Activated CD8-positive, alpha-beta memory T cell treated with anti-CD3 and anti-CD28 coated beads, Interleukin-2, amount 50 U/mL, for 48 hours (primary cell): Measurements from ENCODE around the gene PADI3.

ENCODE experiments used
- DNase-seq: peaks from one replicate; pipeline ENCODE4 v3.0.0-alpha.2; 2020

The PADI3 gene

DNA sequence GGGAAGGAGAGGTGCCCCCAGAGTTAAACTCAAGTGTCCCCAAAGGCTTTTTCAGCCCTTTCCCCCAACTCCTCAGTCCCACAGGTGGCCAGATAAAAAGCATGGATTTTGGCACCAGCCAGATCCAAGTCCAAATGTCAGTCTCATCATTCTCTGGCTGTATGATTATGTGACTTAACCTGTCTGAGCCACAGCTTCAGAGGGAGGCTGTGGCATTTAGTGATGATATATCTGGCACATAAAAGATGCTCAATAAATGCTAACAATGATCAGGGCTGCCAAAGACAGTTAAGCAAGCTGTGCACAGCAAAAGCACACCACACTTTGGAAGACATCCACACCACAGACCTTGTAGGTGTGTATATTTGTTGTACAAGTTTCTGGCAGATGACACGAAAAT lies 5.6 kb upstream of the PADI3 start:
- no peak for DNase-seq

DNA sequence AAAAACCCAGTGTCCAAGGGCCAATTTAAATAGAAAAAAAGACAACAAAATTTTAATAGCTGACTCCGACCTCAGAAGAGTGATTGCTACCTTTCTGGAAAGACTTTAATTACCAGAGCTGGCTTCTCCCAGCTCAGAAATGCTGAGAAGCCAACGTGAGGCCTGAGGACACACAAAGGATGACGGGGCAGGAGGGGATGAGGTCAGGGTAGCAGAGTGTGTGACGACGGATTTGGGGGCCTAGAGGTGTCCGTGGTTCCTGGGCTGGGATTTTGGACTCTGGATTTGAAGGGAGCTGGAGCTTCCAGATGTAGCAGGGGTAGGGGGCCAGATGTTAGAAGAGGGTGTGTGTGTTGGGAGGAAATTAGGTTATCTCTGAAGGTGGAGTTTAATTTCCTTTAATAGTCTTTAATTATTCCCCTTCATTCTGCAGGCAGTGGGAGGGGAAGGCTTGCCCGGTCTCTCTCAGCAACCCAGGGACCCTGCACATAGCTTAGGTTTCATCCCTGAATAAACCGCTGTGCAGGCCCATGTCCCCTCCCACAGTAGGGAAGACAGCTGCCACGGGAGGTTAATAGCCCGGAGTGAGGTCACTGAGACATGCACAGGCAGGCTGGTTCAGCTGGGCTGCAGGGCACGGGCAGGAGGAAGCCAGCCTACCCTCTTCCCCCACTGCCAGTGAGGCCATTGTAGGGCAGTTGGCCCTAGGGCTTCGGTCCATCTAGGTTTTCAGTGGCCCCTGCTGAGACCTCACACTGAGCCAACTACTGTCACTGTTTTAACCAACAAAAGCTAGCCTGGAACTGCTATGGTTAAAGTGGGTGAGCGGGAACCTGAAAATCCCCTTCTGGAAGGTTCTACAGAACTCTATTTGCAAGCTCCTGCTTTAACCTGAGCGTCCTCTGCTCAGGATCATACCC lies 3.8 kb upstream of the PADI3 start:
- no peak for DNase-seq

DNA sequence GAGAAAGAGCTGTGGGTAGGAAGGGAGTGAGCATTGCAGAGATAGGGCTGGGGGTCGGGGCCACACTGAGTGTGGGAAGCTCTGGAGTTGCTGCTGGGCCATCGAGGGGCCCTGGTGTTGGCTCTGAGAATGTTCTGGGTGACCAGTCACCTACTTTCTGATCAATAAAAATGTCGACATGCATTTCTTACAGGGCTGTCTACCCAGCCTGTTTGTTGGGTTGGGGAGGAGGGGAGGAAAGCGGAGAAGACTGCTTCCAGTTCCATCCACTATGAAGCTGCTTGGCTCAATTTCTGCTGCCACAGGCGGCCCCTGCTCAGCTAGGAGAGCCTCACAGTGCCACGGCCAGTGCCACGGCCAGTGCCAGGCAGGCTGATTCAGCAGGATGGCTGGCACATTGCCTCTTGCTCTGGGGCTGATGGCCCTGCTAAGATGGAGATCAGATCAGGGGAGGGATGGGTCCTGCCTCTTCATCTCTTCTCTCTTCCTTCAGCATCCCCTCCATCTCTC lies 3.0 kb upstream of the PADI3 start:
- no peak for DNase-seq

DNA sequence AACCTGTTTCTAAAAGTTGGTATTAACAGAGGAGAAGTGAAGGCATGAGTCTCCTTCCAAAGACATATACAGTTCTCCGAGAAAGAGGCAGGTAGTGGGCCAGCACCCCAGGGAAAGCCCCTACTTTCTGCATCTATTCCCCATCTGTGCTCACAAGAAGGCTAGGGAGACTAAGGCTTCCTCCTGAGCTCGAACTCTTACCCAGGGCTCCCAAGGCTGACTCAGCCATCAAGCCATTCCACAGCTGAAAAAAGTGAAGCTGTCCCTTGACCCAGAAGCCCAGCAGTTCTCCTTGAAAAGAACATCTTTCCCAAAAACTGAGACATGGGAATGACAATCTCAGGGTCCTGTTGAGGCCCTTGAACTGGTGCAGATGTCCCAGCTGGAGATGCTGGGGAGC lies 1.9 kb upstream of the PADI3 start:
- DNase-seq = no peak

DNA sequence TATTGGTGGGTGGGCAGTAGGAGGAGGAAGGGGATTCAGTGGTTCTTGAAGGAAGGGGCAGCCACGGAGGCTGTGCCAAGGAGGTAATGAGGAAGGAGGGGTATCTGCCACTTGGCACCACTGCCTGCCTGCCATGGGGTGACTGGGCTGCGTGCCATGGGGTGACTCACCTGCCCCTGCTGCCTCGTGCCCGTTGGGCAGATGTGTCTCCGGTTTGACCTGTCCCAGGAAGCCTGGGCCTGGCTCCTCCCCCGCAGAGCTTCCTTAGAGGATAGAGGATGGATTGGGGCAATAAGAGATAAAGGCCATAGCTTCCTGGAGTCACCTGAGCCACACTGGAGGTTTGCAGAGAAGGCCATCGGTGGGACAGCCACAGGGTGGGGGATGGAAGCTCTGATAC lies 1.7 kb downstream of the PADI3 start:
- no peak for DNase-seq

DNA sequence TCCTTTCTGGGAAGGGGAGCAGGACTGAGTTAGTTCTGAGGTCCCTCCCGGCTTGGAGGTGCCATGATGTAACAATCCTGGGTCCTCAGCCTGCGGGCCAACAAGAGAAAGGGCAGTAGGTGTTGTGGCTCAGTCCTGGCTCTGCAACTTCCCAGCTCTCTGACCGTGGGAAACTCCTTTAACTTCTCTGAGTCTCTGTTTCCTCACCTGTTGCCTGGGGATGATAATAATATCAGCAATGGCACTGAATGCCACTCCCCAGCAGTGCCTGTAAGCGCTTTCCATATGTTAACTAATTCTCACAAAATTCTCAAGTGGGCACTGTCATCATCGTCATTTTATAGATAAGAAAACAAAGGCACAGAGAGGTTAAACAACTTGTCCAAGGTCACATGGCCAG lies 2.3 kb downstream of the PADI3 start:
- DNase-seq = no peak

DNA sequence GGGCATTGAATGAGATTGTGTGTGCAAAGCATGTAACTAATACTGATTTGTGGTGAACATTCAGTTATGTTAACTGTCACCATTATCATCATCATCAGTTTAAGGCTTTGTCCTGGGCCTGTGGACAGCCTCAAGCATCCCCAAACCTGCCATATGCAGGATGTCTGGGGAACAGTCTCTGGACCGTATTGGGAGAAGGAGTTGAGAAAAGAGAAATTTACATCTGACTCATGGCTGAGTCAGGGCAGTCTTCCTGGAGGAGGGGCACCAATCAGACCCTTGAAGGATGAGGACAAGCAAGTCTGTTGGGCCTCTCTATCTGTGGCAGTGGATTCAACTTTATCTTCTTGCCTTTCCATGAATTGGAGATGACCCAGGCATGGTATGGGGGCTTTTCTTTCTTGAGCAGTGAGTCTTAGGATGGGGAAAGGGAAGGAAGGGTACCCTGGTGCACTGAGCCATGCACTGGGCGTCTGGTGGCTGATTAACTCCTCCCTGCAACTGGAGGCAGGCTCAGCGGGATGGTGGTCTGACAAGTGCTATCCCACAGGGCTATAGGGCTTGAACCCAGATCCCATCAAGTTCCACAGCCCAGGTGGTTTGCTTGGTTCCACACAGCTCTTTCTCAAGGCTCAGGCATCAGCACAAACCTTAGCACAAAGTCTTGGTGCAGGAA lies 2.9 kb downstream of the PADI3 start:
- no peak for DNase-seq

DNA sequence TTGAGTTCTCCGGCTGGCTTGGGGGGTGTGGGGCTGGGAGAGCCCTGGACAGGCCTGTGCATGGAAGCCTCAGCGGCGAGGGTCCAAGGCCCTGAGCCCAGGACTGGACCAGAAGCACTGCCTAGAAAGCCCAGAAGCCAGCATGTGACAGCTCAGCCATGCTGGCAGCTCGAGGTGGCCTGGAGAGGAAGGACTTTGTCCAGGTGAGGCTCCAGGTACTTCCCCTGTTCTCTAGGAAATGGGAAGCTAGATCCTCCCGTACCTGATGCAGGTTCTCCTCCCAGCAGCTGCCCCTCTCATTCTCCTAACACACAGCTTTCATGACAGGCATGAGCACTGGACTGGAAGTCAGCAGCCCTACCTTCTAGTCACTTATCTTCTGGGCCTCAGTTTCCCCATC lies 6.4 kb downstream of the PADI3 start:
- DNase-seq = no peak

DNA sequence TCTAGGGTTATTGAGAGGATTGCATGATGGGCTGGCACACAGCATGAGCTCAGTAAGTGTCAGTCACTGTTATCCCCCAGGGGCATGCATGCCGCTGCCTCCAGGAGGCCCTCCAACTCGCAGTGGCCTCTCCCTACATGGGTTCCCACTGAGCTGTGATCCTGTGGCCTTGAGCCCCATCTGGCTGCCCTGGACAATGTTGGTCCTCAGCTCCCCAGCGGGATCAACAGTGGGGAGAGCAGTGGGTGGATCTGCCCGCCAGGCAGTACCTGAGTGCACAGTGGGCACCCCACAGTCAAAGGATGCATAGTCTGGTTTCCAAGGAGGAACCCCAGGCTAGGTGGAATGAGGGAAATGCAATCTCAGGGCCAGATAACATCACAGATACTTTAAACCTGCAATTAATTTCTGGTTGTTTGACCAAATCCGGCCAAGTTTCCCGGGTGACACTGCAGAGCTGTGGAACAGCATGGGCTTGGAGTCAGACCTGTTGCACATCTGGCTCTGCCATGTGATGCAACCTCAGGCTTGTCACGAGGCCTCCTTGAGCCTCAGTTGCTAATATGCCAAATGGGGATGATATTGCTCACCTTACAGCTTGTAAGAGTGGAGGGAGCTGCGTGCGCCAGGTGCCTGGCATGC lies 9.3 kb downstream of the PADI3 start:
- no peak for DNase-seq

DNA sequence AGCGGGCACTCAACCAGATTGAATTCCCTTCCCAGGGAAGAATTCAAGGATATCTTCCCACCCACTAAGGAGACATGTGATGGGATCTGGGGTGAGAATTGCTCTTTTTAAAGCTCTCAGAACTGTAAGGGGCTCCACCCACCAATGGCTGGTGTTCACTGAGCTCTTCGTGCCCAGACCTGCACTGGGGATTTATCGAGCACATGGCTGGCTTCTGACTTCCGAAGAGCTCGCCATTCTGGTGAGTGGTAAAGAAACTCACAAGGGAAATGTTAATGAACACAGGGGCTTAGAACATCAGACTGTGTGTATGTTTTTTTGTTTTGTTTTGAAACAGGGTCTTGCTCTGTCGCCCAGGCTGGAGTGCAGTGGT lies 9.8 kb downstream of the PADI3 start:
- no peak for DNase-seq

DNA sequence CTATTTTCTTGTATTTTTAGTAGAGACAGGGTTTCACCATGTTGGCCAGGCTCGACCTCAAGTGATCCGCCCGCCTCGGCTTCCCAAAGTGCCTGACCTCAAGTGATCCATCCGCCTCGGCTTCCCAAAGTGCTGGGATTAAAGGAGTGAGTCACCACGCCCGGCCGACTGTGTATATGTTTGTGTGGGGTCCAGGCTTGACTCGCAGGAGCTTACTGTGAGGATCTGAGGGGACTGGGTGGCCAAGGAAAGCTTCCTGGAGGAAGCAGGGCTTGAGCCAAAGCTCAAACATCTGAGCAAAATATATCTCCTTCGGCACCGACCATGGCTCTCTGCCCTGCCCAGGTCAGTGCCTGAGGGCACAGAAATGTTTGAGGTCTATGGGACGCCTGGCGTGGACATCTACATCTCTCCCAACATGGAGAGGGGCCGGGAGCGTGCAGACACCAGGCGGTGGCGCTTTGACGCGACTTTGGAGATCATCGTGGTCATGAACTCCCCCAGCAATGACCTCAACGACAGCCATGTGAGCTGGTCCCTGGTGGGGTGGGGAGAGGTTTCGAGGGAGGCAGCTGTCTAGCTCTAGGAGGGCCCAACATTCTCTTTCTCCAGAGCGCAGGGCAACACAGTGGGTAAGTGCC lies 10.5 kb downstream of the PADI3 start:
- no peak for DNase-seq

DNA sequence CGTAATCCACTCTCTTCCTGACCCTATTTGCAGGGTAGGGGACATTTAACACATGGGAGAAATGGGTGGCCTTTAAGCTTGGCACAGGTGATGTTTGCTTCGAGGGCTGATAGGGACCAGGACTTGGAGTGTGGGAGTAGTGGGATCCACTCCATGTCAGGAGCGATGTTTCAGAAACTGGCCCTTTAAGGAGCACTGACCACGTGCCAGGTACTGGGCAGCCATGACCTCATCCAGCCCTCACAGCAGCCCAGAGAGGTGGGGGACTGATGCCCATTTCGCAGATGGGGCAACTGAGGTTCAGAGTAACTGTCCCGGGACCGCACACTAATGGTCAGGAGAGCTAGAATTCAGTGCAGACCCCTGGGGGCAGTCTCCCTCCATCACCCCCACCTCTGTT lies 11.4 kb downstream of the PADI3 start:
- DNase-seq = no peak

DNA sequence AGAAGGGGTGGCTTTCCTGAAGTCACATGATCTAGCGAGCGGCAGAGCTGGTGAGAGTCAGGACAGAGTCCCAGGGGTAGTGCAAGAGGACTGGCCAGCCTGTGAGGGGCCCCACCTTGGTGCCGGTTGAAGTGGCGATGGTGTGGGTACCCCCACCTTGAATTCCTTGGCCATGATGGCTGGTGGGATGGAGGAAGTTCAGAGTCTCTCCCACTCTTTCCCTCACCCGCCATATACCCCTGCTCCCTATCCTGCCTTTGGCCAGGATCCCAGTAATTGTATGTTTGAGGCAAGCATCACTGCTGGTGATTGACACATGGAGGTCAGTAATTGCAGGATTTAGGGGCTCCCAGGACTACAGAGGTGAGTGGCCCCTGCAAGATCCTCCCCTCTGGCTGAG lies 11.8 kb downstream of the PADI3 start:
- no peak for DNase-seq

DNA sequence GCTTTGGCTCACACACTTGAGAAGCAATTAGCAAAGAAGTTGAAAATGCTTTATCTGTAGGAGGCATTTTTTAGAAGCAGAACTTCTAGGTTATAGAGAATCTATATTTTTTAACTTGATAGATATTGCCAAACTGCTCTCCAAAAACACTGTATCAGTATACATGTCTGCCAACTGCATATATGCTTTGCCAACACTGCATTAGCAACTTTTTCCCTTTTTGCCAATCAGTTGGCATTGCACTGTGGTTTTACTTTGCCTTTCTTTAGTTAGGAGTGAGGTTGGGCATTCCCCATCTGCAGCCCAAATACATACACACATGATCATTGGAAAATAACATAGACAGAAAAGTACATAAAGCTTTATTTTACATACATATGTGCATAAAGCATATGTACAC lies 15.0 kb downstream of the PADI3 start:
- no peak for DNase-seq

DNA sequence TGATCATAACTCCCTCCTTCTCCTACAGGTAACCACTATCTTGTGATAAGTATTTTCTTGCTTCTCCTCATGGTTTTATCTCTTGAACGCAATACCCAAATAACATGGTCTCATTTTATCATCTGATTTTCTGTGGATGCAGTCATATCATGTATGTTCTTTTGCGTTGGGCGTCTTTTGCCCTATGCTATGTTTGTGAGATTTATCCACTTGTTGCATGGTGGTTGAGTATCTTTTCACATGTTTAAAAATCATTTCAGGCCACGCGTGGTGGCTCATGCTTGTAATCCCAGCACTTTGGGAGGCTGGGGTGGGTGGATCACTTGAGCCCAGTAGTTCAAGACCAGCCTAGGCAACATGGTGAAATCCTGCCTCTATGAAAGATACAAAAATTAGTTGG lies 15.6 kb downstream of the PADI3 start:
- DNase-seq = no peak

DNA sequence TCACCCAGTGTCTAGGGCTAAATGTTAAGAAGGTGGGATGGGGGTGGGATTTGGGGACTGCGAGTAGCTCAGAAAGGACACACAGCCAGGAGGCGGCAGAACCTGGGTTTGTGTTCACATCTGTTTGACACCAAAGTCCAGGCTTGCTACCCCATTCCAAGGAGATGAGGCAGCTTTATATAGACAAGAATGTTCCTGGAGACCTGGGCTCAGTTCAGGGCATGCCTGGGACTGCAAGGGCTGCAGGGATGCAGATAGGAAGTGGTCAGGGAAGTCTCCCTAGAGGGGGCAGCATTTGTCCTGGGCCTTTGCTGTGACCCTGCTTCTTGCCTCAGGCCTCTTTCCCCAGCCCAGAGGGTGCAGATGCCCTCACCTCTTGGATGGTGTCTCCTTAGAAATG lies 16.3 kb downstream of the PADI3 start:
- DNase-seq = no peak

DNA sequence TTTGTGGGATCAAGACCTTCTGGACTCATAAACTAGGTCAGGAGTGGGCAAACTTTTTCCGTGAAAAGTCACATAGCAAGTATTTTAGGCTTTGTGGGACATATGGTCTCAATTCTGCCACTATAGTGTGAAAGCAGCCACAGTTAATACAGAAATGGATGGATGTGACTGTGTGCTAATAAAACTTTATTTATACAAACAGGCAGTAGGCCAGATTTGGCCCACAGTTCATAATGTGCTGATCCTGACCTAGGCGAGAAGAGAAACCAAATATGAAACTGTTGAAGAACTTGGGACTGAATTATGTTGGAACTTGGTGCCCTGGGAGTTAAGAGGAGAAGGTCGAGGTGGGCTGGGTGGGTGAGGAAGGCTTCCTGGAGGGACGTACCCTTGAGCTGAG lies 17.1 kb downstream of the PADI3 start:
- DNase-seq = no peak

DNA sequence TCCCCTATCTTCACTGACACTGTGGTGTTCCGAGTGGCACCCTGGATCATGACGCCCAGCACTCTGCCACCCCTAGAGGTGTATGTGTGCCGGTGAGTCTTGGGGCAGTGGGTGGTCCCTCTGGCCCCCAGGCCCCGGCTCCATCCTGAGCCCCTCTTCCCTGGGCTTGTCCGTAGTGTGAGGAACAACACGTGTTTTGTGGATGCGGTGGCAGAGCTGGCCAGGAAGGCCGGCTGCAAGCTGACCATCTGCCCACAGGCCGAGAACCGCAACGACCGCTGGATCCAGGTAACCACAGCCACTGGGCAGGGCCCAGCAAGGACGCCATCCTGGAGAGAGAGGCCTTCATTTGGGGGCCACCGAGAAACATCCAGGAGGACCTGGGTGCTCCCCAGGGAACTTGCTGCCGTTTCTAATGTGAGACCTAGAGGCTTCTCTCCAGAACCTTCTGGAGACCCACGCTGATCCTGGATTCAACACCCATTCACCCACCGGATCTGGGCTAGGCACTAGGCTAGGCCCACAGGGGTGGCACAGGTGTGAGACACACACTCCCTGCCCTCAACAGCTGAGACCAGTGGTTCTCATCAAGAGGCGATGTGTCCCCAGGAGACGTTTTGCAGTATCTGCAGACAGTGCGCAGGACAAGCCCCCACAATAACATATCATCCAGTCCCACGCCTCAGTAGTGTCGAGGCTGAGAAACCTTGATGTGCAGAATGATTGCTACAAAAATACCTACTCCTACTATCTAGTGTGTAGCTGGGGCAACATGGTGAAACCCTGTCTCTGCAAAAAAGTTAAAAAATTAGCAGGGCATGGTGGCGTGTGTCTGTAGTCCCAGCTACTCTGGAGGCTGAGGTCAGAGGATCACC lies 22.2 kb downstream of the PADI3 start:
- DNase-seq = no peak

DNA sequence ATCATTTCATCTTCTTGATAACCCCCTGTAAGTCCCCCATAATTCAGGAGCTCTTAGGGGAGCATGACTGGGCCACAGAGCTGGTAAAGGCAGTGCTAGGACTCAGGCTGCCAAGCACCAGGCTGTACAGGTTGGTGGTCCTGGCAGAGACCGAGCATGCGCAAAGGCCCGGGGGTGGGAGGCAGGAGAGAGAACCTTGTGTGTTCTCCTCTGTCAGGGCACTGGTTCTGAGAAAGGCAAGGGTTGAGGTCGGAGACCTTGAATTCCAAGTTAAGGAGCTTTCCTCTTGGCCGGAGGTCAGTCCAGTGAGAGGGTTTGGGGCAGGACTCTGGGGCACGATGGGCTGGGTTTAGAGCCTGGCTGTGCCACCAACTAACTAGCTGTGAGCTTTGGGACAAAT lies 23.2 kb downstream of the PADI3 start:
- DNase-seq = no peak

DNA sequence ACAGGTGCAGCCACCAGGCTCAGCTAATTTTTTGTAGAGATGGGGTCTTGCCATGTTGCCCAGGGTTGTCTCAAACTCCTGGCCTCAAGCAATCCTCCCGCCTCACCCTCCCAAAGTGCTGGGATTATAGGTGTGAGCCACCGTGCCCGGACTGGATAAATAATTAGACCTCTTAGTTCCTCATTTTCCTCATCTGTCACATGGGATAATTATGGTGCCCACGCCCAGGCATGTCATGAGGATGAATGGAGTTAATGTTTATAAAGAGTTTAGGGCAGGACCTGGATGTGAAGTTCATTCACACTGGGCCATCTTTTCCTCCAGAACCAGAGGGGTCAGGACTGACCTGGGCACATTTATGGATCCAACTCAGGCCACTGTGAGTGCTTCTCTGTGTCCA lies 23.7 kb downstream of the PADI3 start:
- no peak for DNase-seq

DNA sequence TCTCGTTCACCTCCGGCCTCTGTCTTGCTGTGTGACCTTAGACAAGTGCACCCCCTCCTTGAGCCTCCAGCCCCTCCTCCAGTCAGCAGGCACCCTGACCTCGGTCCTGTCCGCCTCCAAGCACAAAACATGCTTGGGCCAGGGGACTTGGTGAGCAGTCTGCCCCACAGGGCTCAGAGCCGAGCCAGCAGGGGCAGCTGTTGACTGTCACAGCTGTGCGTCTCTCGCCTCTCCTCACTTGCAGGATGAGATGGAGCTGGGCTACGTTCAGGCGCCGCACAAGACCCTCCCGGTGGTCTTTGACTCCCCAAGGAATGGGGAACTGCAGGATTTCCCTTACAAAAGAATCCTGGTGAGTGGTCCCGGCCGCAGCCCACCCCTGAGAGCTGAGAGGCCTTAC lies 24.2 kb downstream of the PADI3 start:
- DNase-seq = no peak
